Measurements from ENCODE around the gene CDKL1.

The CDKL1 gene

GRCh38 chr14:50342221-50343078 is 54.2 kb downstream of the CDKL1 start:
- no peak for TF ChIP-seq POLR2A (IDR thresholded peaks at IDR 0.05; ENCODE audit: low read depth, low read length)
- FAIRE-seq (peak; percentile 74), DNase-seq (ENCODE audit: insufficient read length, low spot score) (no peak)

DNA sequence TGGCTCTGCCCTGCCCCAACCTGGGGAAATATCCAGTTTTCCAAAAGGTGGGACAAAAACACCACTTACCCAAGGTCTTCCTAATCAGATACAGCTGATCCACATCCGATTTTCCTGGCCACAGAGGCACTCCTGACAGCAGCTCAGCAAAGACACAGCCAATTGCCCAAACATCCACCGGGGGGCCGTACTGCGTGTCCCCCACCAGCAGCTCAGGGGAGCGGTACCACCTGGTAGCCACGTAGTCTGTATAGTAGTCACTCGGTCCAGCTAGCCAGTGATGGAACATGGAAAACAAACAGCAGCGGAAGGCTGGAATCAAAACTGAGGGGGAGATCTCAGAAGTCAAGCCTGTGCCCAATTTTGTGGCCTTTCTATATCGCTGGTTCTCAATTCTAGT is 55.7 kb downstream of the CDKL1 start:
- FAIRE-seq (no peak), DNase-seq (ENCODE audit: insufficient read length, low spot score) (no peak)
- no peak for TF ChIP-seq POLR2A (IDR thresholded peaks at IDR 0.05; ENCODE audit: low read depth, low read length)

DNA sequence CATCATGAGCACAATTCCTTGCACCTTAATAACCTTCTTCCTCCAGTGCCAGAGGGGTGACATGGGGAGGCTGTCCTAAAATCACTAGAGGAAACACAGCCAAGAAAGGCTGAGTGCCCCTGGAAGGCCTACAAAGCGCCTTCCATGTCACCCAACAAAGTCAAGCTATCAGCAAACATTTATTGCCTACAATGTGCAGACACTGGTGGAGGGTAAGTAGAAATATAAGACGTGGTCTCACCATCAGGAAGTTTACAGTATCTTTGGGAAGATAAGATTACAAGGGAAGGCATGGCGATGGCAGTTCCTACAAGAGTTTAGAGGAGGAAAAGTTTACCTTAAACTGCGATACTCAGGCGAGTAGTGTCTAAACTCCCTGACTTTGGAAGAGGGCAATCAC is 56.6 kb downstream of the CDKL1 start:
- DNase-seq (ENCODE audit: insufficient read length, low spot score) (no peak), FAIRE-seq (no peak)
- TF ChIP-seq POLR2A (IDR thresholded peaks at IDR 0.05; ENCODE audit: low read depth, low read length): no peak

DNA sequence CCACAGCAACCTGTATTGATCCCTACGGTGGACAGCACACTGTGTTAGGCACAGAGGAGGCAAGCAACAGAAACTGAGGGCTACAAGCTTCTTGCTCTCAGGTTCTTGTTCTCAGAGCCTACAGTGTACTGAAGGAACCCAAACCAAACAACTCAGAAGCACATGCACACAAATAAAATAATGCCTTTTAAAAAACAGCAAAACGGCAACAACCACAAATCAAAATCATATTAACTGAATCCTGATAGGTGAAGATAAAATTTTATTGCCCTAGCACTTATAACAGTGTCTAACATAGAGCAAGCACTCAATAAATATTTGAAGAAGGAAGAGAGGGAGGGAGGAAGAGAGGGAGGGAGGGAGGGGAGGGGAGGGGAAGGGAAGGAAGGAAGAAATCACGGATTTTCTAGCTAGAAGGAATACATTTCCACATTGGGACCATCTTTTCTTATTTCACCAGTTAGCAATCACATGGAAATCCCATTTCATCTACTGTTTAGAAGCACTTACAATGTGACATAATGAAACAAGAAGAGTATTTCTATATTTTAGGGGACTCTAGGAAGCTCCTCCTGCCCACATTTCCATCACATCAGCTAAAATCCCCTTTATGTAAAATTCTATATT is 57.4 kb downstream of the CDKL1 start:
- DNase-seq (ENCODE audit: insufficient read length, low spot score) (no peak), FAIRE-seq (no peak)
- no peak for TF ChIP-seq POLR2A (IDR thresholded peaks at IDR 0.05; ENCODE audit: low read depth, low read length)

GRCh38 chr14:50338587-50338986 is 58.1 kb downstream of the CDKL1 start:
- no peak for TF ChIP-seq POLR2A (IDR thresholded peaks at IDR 0.05; ENCODE audit: low read depth, low read length)
- no peak for DNase-seq (ENCODE audit: insufficient read length, low spot score)
- no peak for FAIRE-seq

DNA sequence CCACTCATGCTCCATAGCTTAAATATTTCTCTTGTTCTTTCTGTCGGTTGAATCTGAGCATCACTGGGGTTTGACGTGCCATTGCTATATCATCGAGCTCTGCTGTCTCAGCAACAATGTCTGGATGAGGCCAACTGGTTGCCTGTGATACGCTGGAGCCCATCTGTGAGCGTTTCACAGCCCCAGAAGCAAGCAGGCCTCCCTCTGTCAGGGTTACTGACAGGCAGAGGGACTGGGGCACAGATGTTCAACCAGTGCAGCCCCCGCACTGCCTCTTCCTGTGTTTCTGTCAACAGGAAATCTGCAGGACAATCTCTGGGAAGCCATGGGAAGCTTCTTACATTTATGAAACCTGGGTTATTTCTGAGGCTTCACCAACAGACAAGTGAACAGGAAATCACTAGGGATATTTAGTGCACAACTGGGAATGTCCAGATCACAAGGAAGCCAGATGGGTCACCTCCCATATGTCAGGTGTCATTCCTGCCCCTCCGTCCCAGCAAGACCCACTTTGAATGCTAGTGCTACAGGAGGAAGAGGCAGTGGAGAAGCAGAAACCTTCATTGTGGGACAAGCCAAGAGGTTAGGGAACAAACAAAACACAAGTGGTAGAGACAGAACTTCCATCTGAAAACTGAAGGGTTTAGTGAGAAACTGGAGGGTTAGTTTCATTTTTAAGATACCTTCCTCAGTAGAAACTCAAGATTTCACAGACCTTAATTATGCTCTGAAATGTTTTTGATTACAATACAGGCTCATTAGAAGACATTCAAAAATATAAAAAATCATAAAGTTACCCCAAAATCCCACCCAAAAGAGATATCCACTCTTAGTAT is 60.5 kb downstream of the CDKL1 start:
- FAIRE-seq (no peak), DNase-seq (ENCODE audit: insufficient read length, low spot score) (no peak)
- TF ChIP-seq POLR2A (IDR thresholded peaks at IDR 0.05; ENCODE audit: low read depth, low read length): no peak

- FAIRE-seq (no peak), DNase-seq (ENCODE audit: insufficient read length, low spot score) (no peak)
- TF ChIP-seq POLR2A (IDR thresholded peaks at IDR 0.05; ENCODE audit: low read depth, low read length): no peak
Measured at GRCh38 chr14:50335389-50335788, 61.3 kb downstream of the CDKL1 start.

GRCh38 chr14:50334211-50334610 is 62.5 kb downstream of the CDKL1 start:
- TF ChIP-seq POLR2A (IDR thresholded peaks at IDR 0.05; ENCODE audit: low read depth, low read length): no peak
- no peak for DNase-seq (ENCODE audit: insufficient read length, low spot score)
- no peak for FAIRE-seq

- TF ChIP-seq POLR2A (IDR thresholded peaks at IDR 0.05; ENCODE audit: low read depth, low read length): no peak
- FAIRE-seq: peak; percentile 33
Measured at GRCh38 chr14:50333014-50333509, 63.6 kb downstream of the CDKL1 start.

DNA sequence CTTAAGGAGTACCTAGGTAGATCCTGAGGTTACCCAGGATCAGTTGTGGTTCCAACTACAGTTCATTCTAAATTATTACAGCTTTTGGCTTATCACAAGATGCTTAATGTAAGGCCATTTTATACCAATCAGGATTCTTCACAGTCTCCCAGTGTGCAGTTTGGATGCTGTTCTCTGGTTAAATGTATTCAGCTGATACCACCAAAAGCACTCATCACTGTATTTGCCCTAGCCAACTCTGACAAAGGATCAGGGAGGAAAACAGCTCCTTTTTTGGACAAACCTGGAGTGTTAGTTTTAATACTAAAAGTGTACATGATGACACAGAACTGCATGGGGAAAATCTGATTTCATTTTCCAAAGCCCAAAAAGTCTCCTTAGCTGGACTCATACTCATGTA is 65.1 kb downstream of the CDKL1 start:
- no peak for TF ChIP-seq POLR2A (IDR thresholded peaks at IDR 0.05; ENCODE audit: low read depth, low read length)
- FAIRE-seq: no peak
- DNase-seq (ENCODE audit: insufficient read length, low spot score): no peak

More at GRCh38 chr14:50333014-50333509, 63.6 kb downstream of the CDKL1 start:
- DNase-seq (ENCODE audit: insufficient read length, low spot score): no peak

DNA sequence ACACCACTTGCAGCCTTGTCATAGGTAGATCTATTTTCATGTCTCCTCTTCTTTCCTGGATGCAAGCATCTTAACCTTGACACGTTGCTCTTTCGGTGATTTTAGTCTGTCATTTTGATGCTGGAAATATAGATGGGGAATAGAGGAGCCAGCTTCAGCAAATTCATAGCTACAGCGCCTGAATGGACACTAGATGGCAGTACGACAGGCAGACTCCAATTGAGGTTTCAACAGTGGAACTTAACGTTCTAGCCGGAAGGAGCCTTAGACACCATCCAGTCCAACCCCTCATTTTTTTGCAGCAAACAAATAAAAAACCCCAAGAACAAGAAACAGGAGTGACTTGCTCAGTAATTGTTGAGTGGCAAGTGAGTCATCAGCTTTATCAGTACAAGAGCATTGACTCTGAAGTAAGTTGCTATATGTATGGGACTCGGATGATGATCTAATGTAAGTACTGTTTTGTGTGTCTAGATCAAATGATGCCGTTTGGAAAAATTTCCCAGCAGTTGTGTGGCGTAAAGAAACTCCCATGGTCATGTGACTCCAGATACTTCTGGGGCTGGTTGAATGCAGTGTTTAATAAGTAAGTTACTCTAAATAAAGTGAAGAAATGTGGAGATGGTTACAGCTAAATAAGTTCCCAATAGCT is 75.5 kb downstream of the CDKL1 start:
- FAIRE-seq (peak; percentile 95), DNase-seq (ENCODE audit: insufficient read length, low spot score) (no peak)
- no peak for TF ChIP-seq POLR2A (IDR thresholded peaks at IDR 0.05; ENCODE audit: low read depth, low read length)

DNA sequence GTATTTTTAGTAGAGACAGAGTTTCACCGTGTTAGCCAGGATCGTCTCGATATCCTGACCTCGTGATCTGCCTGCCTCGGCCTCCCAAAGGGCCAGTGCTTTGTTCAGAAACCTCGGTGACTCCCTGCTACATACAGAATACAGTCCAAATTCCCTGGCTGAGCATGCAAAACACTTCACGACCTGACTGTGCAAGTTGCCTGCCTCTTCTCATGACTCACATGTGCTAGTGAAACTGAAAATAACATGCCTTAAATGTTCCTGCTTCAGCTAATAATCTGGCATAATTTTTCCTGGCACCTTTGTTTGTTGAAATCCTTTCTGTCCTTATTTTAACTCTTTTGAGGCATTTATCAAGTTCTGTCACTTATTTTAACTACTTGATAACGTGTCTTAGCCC is 76.4 kb downstream of the CDKL1 start:
- DNase-seq (ENCODE audit: insufficient read length, low spot score) (no peak), FAIRE-seq (peak; percentile 75)
- no peak for TF ChIP-seq POLR2A (IDR thresholded peaks at IDR 0.05; ENCODE audit: low read depth, low read length)

DNA sequence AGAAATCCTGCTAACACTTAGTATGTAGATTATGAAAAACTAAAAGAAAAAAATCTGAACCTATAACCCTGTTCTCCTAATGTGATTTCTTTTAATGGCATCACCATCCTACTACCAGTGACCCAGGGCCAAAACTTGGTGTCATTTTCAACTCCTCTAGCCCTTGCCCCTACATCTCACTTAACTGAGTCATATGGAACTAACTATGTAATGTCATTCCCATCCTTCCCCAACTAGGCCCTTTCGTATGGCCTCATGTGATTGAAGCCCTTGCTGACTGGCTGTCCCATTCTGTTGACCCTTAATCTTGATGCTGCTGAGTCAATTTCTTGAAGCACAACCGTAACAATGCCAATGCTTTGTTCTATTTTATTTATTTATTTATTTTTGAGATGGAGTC is 77.0 kb downstream of the CDKL1 start:
- FAIRE-seq: no peak
- TF ChIP-seq POLR2A (IDR thresholded peaks at IDR 0.05; ENCODE audit: low read depth, low read length): no peak
- no peak for DNase-seq (ENCODE audit: insufficient read length, low spot score)

All from H54 (cell line).